ENCODE results near the gene DOCK3.

- TF ChIP-seq CTCF (IDR thresholded peaks at IDR 0.05; ENCODE audit: low read length): no peak
- TF ChIP-seq EZH2 (optimal IDR thresholded peaks at IDR 0.05; ENCODE audit: low read depth, low read length): no peak
Measured at GRCh38 chr3:50947419-50947818, 272.7 kb downstream of the DOCK3 start.
